K562 (cell line): ENCODE data around the gene NYAP1. TPM values are rescaled to one million over a fixed set of nuclear protein-coding genes. Genes with fewer than 3 reads are reported as not detected.

Experiments
- COPS2 ChIP-seq: fragments of 450-650 bp; conservative IDR thresholded peaks from 2 replicates; pipeline ENCODE4 v1.6.1; 2016; ENCODE audit warnings: mild to moderate bottlenecking, moderate library complexity
- HBP1 ChIP-seq: fragments of 450-650 bp; formaldehyde crosslinking; IDR thresholded peaks from 2 replicates; pipeline ENCODE4 v1.4.0; 2022; ENCODE audit warnings: missing genetic modification characterization
- MTA3 ChIP-seq: fragments of 450-650 bp; formaldehyde crosslinking; IDR thresholded peaks from 2 replicates; pipeline ENCODE4 v1.6.1; 2017; ENCODE audit warnings: mild to moderate bottlenecking, borderline replicate concordance
- NFATC3 ChIP-seq: fragments of 450-650 bp; IDR thresholded peaks from 2 replicates; pipeline ENCODE4 v1.6.1; 2017; ENCODE audit warnings: mild to moderate bottlenecking
- OTX1 ChIP-seq: fragments of 450-650 bp; formaldehyde crosslinking; IDR thresholded peaks from 2 replicates; pipeline ENCODE4 v1.4.0; 2022; ENCODE audit warnings: mild to moderate bottlenecking
- STAG1 ChIP-seq: sonication (generic); formaldehyde crosslinking; IDR thresholded peaks from 2 replicates; pipeline ENCODE4 v1.5.0; 2020; ENCODE audit warnings: missing genetic modification reagents, borderline replicate concordance
- TEAD4 ChIP-seq, 2 experiments: sonication (generic) in 1 of 2; formaldehyde crosslinking in 1 of 2; IDR thresholded peaks; 2 replicates each; pipeline versions ENCODE4 v1.6.1 to v1.8.0; 2012 to 2022; ENCODE audit warnings: borderline replicate concordance in 1 of 2, inconsistent platforms in 1 of 2, low read length in 1 of 2, mild to moderate bottlenecking in 1 of 2, missing genetic modification reagents in 1 of 2
- THRB ChIP-seq: fragments of 450-650 bp; formaldehyde crosslinking; conservative IDR thresholded peaks from 2 replicates; pipeline ENCODE4 v1.4.0; 2022; ENCODE audit warnings: mild to moderate bottlenecking, missing genetic modification characterization
- ZNF143 ChIP-seq: sonication (generic); formaldehyde crosslinking; IDR thresholded peaks from 2 replicates; pipeline ENCODE4 v1.9.0; 2022; ENCODE audit warnings: mild to moderate bottlenecking, missing genetic modification reagents
- ZNF23 ChIP-seq: fragments of 250-450 bp; sonication (Bioruptor Pico); IDR thresholded peaks from 2 replicates; pipeline ENCODE4 v1.4.0; 2020; ENCODE audit warnings: mild to moderate bottlenecking
- ZNF57 ChIP-seq: fragments of 450-650 bp; formaldehyde crosslinking; IDR thresholded peaks from 2 replicates; pipeline ENCODE4 v1.4.0; 2020; ENCODE audit warnings: mild to moderate bottlenecking, moderate library complexity
- polyA plus RNA-seq, 8 experiments: library from polyadenylated mRNA; depleted of rRNA in 4 of 8; stranded (reverse) in 5 of 8; unstranded in 3 of 8; fragments of >200 nt; fragmentation: Nextera tagmentation in 2 of 8; fragmentation: Illumina TruSeq in 1 of 8; extraction: Ambion mirVana in 2 of 8; extraction: Trizol in 1 of 8; gene quantifications; 2 replicates each; pipeline versions ENCODE4 v1.2.1 to v1.2.3, GENCODE V29; 2011 to 2014; ENCODE audit warnings: inconsistent platforms in 1 of 8, missing spikeins in 1 of 8
- total RNA-seq, 7 experiments: library from RNA; depleted of rRNA in 6 of 7; stranded (reverse); fragments of >200 nt in 6 of 7; fragmentation: Illumina TruSeq in 2 of 7; extraction: Trizol in 2 of 7; gene quantifications; 2 replicates each; pipeline versions ENCODE4 v1.2.1 to v1.2.3, GENCODE V29; 2011 to 2021; ENCODE audit warnings: low replicate concordance in 1 of 7
- TF ChIP-seq, protein P1 (sequence below): fragments of 250-450 bp; sonication (Bioruptor Pico); IDR thresholded peaks from 2 replicates; pipeline ENCODE4 v1.8.0; 2022; ENCODE audit warnings: moderate library complexity, mild to moderate bottlenecking, inconsistent platforms
- TF ChIP-seq, protein P2 (sequence below): fragments of 450-650 bp; IDR thresholded peaks from 2 replicates; pipeline ENCODE4 v1.6.1; 2017; ENCODE audit warnings: antibody characterized with exemption, mild to moderate bottlenecking
- TF ChIP-seq, protein P3 (sequence below): fragments of 150-350 bp; conservative IDR thresholded peaks from 2 replicates; pipeline ENCODE4 v1.6.1; 2014; ENCODE audit warnings: low read length

NYAP1 gene
- total and polyA plus RNA-seq, 9 of the 15 experiments (the other 6 are each of a cell fraction or from before 2014, with no cell fraction given) = 0.11 to 0.88 (median 0.22) TPM; not detected in 2

DNA sequence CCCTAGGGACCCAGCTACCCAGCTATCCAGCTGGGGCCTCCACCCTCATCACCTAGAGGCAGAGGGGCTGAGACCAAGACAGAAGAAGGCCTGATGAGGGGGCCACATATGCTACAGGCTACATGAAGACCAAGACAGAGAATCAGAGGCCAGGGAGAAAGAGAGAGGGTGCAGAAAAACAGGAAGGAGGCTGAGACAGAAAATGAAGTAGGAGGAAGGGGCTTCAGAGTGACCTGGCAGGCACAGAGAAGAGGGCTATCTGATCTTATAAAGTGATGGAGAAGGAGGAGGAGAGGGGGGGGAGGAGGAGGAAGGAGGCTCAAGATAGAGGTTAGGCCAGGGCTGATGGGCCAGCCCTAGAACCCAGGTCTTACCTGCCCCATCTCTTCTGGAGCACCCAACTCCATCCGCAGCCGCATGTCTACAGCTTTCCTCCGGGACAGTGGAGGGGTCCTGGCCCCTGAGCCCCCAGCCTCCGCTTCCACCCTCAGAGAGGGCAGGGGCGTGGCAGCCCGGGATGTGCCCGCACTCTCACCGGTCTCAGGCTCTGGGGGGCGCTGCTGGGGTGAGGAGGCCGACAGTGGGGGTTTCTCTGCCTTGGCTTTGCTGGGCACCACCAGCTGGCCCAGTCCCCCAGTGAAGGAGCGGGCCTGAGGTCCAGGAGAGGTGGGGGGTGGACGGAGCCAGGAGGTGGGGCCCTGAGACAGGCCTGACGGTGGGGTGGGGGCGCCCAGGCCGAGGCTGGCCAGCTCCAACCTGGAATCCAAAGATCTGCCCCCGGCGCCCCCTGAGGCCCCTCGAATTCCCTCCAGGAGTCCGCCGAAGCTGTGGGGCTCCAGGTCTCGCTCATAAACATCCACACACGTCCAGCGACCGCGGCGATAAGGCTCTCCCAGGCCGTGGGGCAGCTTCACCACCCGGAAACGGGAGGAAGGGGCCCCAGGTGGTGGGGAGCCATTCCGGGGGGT, 6.5 kb upstream of the NYAP1 start (continued):
- TF ChIP-seq NFATC3 = no peak
- no peak for TF ChIP-seq ZNF57 (CRISPR knock-in tag)
- TF ChIP-seq STAG1 (CRISPR knock-in tag) = 0 out of 2 replicates have a peak, but pooled peaks have one; percentile 24
- no peak for TF ChIP-seq ZNF23
- TF ChIP-seq THRB (CRISPR knock-in tag) = 0 out of 2 replicates have a peak, but pooled peaks have one; percentile 27
- peak; percentile 70; the same call in 1 of the 2 replicates for TF ChIP-seq MTA3
- TF ChIP-seq TEAD4 (IDR thresholded peaks at IDR 0.05; ENCODE audit: low read length) = peak; percentile 14; the same call in 1 of the 2 replicates
- TF ChIP-seq TEAD4 (CRISPR knock-in tag; IDR thresholded peaks at IDR 0.05; ENCODE audit: borderline replicate concordance) = no peak
- no peak for TF ChIP-seq ZNF143 (CRISPR knock-in tag)
- 0 out of 2 replicates have a peak, but pooled peaks have one; percentile 29 for TF ChIP-seq HBP1 (CRISPR knock-in tag)
- TF ChIP-seq, protein P1, sequence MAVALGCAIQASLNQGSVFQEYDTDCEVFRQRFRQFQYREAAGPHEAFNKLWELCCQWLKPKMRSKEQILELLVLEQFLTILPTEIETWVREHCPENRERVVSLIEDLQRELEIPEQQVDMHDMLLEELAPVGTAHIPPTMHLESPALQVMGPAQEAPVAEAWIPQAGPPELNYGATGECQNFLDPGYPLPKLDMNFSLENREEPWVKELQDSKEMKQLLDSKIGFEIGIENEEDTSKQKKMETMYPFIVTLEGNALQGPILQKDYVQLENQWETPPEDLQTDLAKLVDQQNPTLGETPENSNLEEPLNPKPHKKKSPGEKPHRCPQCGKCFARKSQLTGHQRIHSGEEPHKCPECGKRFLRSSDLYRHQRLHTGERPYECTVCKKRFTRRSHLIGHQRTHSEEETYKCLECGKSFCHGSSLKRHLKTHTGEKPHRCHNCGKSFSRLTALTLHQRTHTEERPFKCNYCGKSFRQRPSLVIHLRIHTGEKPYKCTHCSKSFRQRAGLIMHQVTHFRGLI (CRISPR knock-in tag) = no peak
- TF ChIP-seq, protein P2, sequence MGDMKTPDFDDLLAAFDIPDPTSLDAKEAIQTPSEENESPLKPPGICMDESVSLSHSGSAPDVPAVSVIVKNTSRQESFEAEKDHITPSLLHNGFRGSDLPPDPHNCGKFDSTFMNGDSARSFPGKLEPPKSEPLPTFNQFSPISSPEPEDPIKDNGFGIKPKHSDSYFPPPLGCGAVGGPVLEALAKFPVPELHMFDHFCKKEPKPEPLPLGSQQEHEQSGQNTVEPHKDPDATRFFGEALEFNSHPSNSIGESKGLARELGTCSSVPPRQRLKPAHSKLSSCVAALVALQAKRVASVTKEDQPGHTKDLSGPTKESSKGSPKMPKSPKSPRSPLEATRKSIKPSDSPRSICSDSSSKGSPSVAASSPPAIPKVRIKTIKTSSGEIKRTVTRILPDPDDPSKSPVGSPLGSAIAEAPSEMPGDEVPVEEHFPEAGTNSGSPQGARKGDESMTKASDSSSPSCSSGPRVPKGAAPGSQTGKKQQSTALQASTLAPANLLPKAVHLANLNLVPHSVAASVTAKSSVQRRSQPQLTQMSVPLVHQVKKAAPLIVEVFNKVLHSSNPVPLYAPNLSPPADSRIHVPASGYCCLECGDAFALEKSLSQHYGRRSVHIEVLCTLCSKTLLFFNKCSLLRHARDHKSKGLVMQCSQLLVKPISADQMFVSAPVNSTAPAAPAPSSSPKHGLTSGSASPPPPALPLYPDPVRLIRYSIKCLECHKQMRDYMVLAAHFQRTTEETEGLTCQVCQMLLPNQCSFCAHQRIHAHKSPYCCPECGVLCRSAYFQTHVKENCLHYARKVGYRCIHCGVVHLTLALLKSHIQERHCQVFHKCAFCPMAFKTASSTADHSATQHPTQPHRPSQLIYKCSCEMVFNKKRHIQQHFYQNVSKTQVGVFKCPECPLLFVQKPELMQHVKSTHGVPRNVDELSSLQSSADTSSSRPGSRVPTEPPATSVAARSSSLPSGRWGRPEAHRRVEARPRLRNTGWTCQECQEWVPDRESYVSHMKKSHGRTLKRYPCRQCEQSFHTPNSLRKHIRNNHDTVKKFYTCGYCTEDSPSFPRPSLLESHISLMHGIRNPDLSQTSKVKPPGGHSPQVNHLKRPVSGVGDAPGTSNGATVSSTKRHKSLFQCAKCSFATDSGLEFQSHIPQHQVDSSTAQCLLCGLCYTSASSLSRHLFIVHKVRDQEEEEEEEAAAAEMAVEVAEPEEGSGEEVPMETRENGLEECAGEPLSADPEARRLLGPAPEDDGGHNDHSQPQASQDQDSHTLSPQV = no peak
- TF ChIP-seq OTX1 (CRISPR knock-in tag) = peak; percentile 81; the same call in 1 of the 2 replicates
- TF ChIP-seq, protein P3, sequence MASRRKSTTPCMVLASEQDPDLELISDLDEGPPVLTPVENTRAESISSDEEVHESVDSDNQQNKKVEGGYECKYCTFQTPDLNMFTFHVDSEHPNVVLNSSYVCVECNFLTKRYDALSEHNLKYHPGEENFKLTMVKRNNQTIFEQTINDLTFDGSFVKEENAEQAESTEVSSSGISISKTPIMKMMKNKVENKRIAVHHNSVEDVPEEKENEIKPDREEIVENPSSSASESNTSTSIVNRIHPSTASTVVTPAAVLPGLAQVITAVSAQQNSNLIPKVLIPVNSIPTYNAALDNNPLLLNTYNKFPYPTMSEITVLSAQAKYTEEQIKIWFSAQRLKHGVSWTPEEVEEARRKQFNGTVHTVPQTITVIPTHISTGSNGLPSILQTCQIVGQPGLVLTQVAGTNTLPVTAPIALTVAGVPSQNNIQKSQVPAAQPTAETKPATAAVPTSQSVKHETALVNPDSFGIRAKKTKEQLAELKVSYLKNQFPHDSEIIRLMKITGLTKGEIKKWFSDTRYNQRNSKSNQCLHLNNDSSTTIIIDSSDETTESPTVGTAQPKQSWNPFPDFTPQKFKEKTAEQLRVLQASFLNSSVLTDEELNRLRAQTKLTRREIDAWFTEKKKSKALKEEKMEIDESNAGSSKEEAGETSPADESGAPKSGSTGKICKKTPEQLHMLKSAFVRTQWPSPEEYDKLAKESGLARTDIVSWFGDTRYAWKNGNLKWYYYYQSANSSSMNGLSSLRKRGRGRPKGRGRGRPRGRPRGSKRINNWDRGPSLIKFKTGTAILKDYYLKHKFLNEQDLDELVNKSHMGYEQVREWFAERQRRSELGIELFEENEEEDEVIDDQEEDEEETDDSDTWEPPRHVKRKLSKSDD = no peak
- TF ChIP-seq COPS2 = no peak
